ENCODE data around the gene MICAL2.

The MICAL2 gene

GRCh38 chr11:12216671-12217374 is 106.4 kb downstream of the MICAL2 start (continued):
- TF ChIP-seq CSRNP3 (CRISPR knock-in tag; IDR thresholded peaks at IDR 0.05), result no peak
- TF ChIP-seq ZC3H10 (CRISPR knock-in tag; IDR thresholded peaks at IDR 0.05), result no peak
- TF ChIP-seq ISL1 (CRISPR knock-in tag; IDR thresholded peaks at IDR 0.05), result peak; percentile 57
- TF ChIP-seq TCF4 (CRISPR knock-in tag; IDR thresholded peaks at IDR 0.05; ENCODE audit: borderline replicate concordance), result no peak
- TF ChIP-seq CREB5 (CRISPR knock-in tag; IDR thresholded peaks at IDR 0.05; ENCODE audit: low read depth), result no peak

GRCh38 chr11:12217879-12218278 is 107.5 kb downstream of the MICAL2 start:
- TF ChIP-seq CSRNP3 (CRISPR knock-in tag; IDR thresholded peaks at IDR 0.05) (no peak), SNAI2 (CRISPR knock-in tag; IDR thresholded peaks at IDR 0.05) (no peak), TCF4 (CRISPR knock-in tag; IDR thresholded peaks at IDR 0.05; ENCODE audit: borderline replicate concordance) (no peak), ESRRG (CRISPR knock-in tag; IDR thresholded peaks at IDR 0.05) (no peak), PATZ1 (CRISPR knock-in tag; IDR thresholded peaks at IDR 0.05; ENCODE audit: borderline replicate concordance) (no peak), CREB5 (CRISPR knock-in tag; IDR thresholded peaks at IDR 0.05; ENCODE audit: low read depth) (no peak), RARB (CRISPR knock-in tag; IDR thresholded peaks at IDR 0.05) (no peak), ZC3H10 (CRISPR knock-in tag; IDR thresholded peaks at IDR 0.05) (no peak), ZFP3 (CRISPR knock-in tag; IDR thresholded peaks at IDR 0.05) (no peak), TOX (CRISPR knock-in tag; IDR thresholded peaks at IDR 0.05; ENCODE audit: borderline replicate concordance) (no peak), OSR1 (CRISPR knock-in tag; IDR thresholded peaks at IDR 0.05) (no peak), ZNF8 (CRISPR knock-in tag; IDR thresholded peaks at IDR 0.05) (no peak), CSDC2 (CRISPR knock-in tag; IDR thresholded peaks at IDR 0.05) (no peak)
- ATAC-seq, result no peak

- no peak for ATAC-seq
- TF ChIP-seq BACH2 (CRISPR knock-in tag; IDR thresholded peaks at IDR 0.05; ENCODE audit: borderline replicate concordance) (no peak), RARB (CRISPR knock-in tag; IDR thresholded peaks at IDR 0.05) (no peak), PATZ1 (CRISPR knock-in tag; IDR thresholded peaks at IDR 0.05; ENCODE audit: borderline replicate concordance) (no peak), ZC3H10 (CRISPR knock-in tag; IDR thresholded peaks at IDR 0.05) (no peak), TOX (CRISPR knock-in tag; IDR thresholded peaks at IDR 0.05; ENCODE audit: borderline replicate concordance) (no peak), GLIS3 (CRISPR knock-in tag; IDR thresholded peaks at IDR 0.05) (no peak), TCF4 (CRISPR knock-in tag; IDR thresholded peaks at IDR 0.05; ENCODE audit: borderline replicate concordance) (no peak), ISL1 (CRISPR knock-in tag; IDR thresholded peaks at IDR 0.05) (no peak), ARNTL (CRISPR knock-in tag; IDR thresholded peaks at IDR 0.05; ENCODE audit: borderline replicate concordance, low read depth) (no peak), OSR1 (CRISPR knock-in tag; IDR thresholded peaks at IDR 0.05) (no peak), SNAI2 (CRISPR knock-in tag; IDR thresholded peaks at IDR 0.05) (no peak), CSDC2 (CRISPR knock-in tag; IDR thresholded peaks at IDR 0.05) (no peak), ZNF70 (CRISPR knock-in tag; IDR thresholded peaks at IDR 0.05) (no peak), ZNF8 (CRISPR knock-in tag; IDR thresholded peaks at IDR 0.05) (no peak), CSRNP3 (CRISPR knock-in tag; IDR thresholded peaks at IDR 0.05) (no peak), POU6F1 (CRISPR knock-in tag; IDR thresholded peaks at IDR 0.05; ENCODE audit: borderline replicate concordance, low read depth) (no peak), ZFP3 (CRISPR knock-in tag; IDR thresholded peaks at IDR 0.05) (no peak)
These were observed 108.5 kb downstream of the MICAL2 start for GRCh38 chr11:12218909-12219308.
